ENCODE results near the gene FAM184A. TPM values are rescaled to one million over a fixed set of nuclear protein-coding genes. Genes with fewer than 3 reads are reported as not detected.
A peak's percentile ranks its signal among the peaks of the same experiment; 100 is the strongest.

FAM184A gene
- total RNA-seq, 1 donor from 2014 or later, result 0.59 TPM

DNA sequence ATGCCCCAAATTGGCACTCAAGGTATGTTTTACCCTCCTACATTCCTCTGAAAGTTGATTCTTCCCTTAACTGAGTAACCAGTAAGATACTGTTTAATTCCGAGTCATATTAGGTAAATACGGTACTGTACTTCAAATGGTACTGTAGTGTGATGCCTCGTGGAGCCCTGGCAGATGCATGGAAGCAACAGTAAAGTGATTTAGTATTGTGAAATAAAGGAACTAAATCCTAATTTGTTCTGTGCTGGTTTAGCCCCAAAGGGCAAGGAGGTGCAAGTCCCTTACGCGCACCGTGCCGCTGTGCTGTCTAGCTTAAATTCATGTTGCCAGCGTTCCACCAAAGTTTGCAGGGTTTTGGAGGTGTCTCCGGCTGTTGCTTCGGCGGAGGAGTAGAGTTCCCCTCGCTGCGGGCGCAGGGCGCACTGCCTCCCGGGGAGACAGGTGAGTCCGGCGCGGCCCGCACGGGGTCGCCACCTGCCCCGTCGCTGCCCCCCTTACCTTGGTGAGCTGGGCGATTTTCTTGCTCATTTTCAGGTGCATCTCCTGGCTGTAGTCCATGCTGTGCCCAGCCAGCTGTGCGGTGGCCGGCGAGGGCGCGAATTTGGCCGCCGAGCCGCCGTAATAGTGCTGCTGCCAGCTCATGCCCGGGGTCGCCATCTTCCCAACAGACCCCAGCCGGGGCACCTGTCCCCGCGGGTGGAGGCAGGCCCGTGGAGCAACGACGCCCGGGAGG, 655 bp downstream of the FAM184A start:
- peaks cover 10% of the 10 kb centered on the region for H3K4me1 Mint-ChIP-seq (ENCODE audit: unreplicated experiment)
- TF ChIP-seq, protein P1, sequence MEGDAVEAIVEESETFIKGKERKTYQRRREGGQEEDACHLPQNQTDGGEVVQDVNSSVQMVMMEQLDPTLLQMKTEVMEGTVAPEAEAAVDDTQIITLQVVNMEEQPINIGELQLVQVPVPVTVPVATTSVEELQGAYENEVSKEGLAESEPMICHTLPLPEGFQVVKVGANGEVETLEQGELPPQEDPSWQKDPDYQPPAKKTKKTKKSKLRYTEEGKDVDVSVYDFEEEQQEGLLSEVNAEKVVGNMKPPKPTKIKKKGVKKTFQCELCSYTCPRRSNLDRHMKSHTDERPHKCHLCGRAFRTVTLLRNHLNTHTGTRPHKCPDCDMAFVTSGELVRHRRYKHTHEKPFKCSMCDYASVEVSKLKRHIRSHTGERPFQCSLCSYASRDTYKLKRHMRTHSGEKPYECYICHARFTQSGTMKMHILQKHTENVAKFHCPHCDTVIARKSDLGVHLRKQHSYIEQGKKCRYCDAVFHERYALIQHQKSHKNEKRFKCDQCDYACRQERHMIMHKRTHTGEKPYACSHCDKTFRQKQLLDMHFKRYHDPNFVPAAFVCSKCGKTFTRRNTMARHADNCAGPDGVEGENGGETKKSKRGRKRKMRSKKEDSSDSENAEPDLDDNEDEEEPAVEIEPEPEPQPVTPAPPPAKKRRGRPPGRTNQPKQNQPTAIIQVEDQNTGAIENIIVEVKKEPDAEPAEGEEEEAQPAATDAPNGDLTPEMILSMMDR (IDR thresholded peaks at IDR 0.05), result no peak
- DNase-seq (ENCODE audit: extremely low spot score, unreplicated experiment), result no peak
- H3K27me3 Mint-ChIP-seq (ENCODE audit: unreplicated experiment), result peaks cover 57% of the 10 kb centered on the region
- H3K4me3 Mint-ChIP-seq (ENCODE audit: unreplicated experiment), result peak overlapping the region; percentile 64
- no peak overlapping the region for H3K27ac Mint-ChIP-seq (ENCODE audit: unreplicated experiment)
- no peaks in the 10 kb centered on the region for H3K9me3 Mint-ChIP-seq (ENCODE audit: unreplicated experiment)
- H3K36me3 Mint-ChIP-seq (ENCODE audit: unreplicated experiment), result no peaks in the 10 kb centered on the region

DNA sequence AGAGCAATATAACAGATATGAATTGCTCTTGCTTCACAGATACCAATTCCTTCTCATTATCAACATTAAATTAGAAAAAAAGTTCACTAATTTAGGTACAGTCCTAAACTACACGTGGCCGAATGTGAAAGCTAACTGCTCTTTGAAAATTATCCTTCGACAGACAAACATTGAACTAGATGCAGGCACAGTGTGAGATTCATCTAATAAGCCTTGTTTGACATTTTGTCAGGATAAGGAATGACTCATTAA, 1.1 kb downstream of the FAM184A start:
- no peak for DNase-seq (ENCODE audit: extremely low spot score, unreplicated experiment)
- Mint-ChIP-seq H3K27me3 (ENCODE audit: unreplicated experiment) (peaks cover 58% of the 10 kb centered on the region), H3K27ac (ENCODE audit: unreplicated experiment) (no peak overlapping the region), H3K4me1 (ENCODE audit: unreplicated experiment) (peaks cover 10% of the 10 kb centered on the region), H3K4me3 (ENCODE audit: unreplicated experiment) (peak overlapping the region; percentile 64), H3K9me3 (ENCODE audit: unreplicated experiment) (no peaks in the 10 kb centered on the region), H3K36me3 (ENCODE audit: unreplicated experiment) (no peaks in the 10 kb centered on the region)
- TF ChIP-seq, protein P1 (IDR thresholded peaks at IDR 0.05), result no peak

DNA sequence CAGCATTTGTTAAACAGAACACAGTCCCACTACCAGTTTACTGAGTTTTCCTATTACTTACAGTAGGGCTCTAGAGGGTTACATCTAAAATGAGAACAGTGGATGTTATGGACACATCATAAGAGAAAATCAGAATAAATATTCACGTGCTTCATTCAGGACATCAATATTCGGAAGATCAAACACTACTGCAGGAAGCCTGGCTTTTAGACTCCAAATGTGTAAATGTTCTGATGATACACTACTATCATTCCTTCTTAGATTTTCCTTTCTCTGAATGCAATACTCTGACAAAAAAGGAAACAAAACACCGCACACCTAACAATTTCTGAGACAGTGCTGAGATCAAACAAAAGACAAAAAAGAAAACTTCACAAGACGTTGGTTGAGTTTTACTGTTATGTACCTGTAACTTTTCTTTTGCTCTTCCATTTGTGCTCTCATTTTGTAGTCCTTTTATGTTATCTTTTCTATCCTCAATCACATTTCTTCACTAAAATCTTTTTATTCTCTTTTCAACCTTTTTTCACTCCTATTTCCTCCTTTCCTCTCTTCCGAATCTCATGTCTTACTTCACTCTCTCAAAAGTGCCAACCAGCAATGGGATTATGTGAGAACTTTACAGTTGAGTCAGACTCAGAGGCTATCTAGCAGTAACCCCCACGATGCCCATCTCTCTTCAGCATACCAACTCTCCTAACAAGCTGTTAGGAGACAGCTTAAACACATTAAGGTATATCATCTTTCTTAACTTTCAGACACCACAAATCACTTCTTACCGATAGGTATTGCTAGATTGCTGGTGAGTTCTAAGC, 1.7 kb downstream of the FAM184A start:
- Mint-ChIP-seq H3K4me3 (ENCODE audit: unreplicated experiment) (no peak overlapping the region), H3K27ac (ENCODE audit: unreplicated experiment) (no peak overlapping the region), H3K4me1 (ENCODE audit: unreplicated experiment) (peaks cover 10% of the 10 kb centered on the region)

DNA sequence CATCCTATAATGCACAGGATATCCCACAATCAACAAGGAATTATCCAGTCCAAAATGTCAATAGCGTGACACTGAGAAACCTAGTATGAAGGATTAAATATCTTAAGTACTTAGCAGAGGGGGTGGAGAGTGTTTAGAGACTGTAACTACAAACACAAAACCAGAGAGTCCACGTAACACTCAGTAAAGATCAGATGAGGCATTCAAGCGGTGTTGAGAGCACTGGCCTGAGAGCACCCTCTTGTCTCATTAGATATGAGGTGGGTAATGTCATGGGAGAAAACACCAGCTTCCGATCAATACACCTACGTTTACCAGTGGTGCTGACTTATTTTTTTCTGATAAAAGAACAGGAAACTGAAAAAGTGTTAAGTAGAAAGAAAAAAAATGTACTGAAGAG, 2.3 kb downstream of the FAM184A start:
- H3K4me3 Mint-ChIP-seq (ENCODE audit: unreplicated experiment), result no peak overlapping the region
- TF ChIP-seq, protein P1 (IDR thresholded peaks at IDR 0.05), result no peak
- H3K4me1 Mint-ChIP-seq (ENCODE audit: unreplicated experiment), result peaks cover 10% of the 10 kb centered on the region
- H3K27ac Mint-ChIP-seq (ENCODE audit: unreplicated experiment), result no peak overlapping the region
- no peaks in the 10 kb centered on the region for H3K9me3 Mint-ChIP-seq (ENCODE audit: unreplicated experiment)
- H3K36me3 Mint-ChIP-seq (ENCODE audit: unreplicated experiment), result no peaks in the 10 kb centered on the region
- H3K27me3 Mint-ChIP-seq (ENCODE audit: unreplicated experiment), result peaks cover 58% of the 10 kb centered on the region
- no peak for DNase-seq (ENCODE audit: extremely low spot score, unreplicated experiment)

More for the DNA sequence above, 1.7 kb downstream of the FAM184A start:
- DNase-seq (ENCODE audit: extremely low spot score, unreplicated experiment), result no peak
- no peaks in the 10 kb centered on the region for H3K9me3 Mint-ChIP-seq (ENCODE audit: unreplicated experiment)
- H3K36me3 Mint-ChIP-seq (ENCODE audit: unreplicated experiment), result no peaks in the 10 kb centered on the region
- TF ChIP-seq, protein P1 (IDR thresholded peaks at IDR 0.05), result no peak
- peaks cover 58% of the 10 kb centered on the region for H3K27me3 Mint-ChIP-seq (ENCODE audit: unreplicated experiment)

Measured in osteocyte (in vitro differentiated cells).